Measurements from ENCODE around the gene STMN1. TPM values are rescaled to one million over a fixed set of nuclear protein-coding genes. Genes with fewer than 3 reads are reported as not detected.

Gene STMN1
- total RNA-seq, 2 experiments from 2014 or later = 25.2 to 25.6 TPM

- Mint-ChIP-seq H3K4me3 (peak overlapping the region; percentile 98), H3K4me1 (ENCODE audit: low read depth) (peaks cover 23% of the 10 kb centered on the region), H3K9me3 (no peaks in the 10 kb centered on the region), H3K36me3 (ENCODE audit: low read depth) (peaks cover 20% of the 10 kb centered on the region), H3K27me3 (no peaks in the 10 kb centered on the region), H3K27ac (peak overlapping the region; percentile 97)
- intact Hi-C loops (cut with DNase I, micrococcal nuclease) = loop anchor here (2.0 to 5.0 kb wide), 3 partner anchors 15 to 880 kb away; partner anchors contain the start of genes PDIK1L (in 1 of the 2) and PIGV (in 1 of the 2)
- ATAC-seq (ENCODE audit: poor library complexity) = no peak
- Histone ChIP-seq H3K4me1 (ENCODE audit: insufficient read depth, low read length) (peaks cover 22% of the 10 kb centered on the region), H3K9me3 (ENCODE audit: control insufficient read depth in 1 of 2, insufficient read depth in 1 of 2, low read length in 2 of 2) (no peaks in the 10 kb centered on the region), H3K27me3 (ENCODE audit: control insufficient read depth in 1 of 2, insufficient read depth in 2 of 2, low read length in 2 of 2) (no peaks in the 10 kb centered on the region), H3K27ac (ENCODE audit: low read depth in 1 of 2, low read length in 2 of 2) (peak overlapping the region; percentile 64 to 65), H3K36me3 (ENCODE audit: insufficient read depth, low read length) (no peaks in the 10 kb centered on the region), H3K4me3 (ENCODE audit: low read length) (no peak overlapping the region)
- ChIA-PET POLR2A (interaction anchor here (1.0 to 7.1 kb wide), 7 partner anchors 10 to 90 kb away, joined by 3 to 63 read pairs (median 6); partner anchors contain the start of gene PAFAH2), CTCF (interaction anchor here (1.2 to 2.7 kb wide), 3 partner anchors 12 to 90 kb away, joined by 3 to 16 read pairs (median 6); partner anchors contain the start of gene PAFAH2)
- DNase-seq = no peak
- no peak for TF ChIP-seq CTCF (IDR thresholded peaks at IDR 0.05)
Observed at GRCh38 chr1:25907601-25908000, 1.4 kb upstream of the STMN1 start.

- ChIA-PET POLR2A (interaction anchor here (0.9 to 7.1 kb wide), 8 partner anchors 9 to 91 kb away, joined by 3 to 63 read pairs (median 6); partner anchors contain the start of genes MTFR1L and PAFAH2), CTCF (interaction anchor here (1.2 to 2.7 kb wide), 2 partner anchors 11 to 91 kb away, joined by 6 to 16 read pairs; partner anchors contain the start of gene PAFAH2)
- Histone ChIP-seq H3K4me3 (ENCODE audit: low read length) (peak overlapping the region; percentile 72), H3K27me3 (ENCODE audit: control insufficient read depth in 1 of 2, insufficient read depth in 2 of 2, low read length in 2 of 2) (no peaks in the 10 kb centered on the region), H3K9me3 (ENCODE audit: control insufficient read depth in 1 of 2, insufficient read depth in 1 of 2, low read length in 2 of 2) (no peaks in the 10 kb centered on the region), H3K27ac (ENCODE audit: low read depth in 1 of 2, low read length in 2 of 2) (peak overlapping the region; percentile 64 to 65), H3K4me1 (ENCODE audit: insufficient read depth, low read length) (peaks cover 22% of the 10 kb centered on the region), H3K36me3 (ENCODE audit: insufficient read depth, low read length) (no peaks in the 10 kb centered on the region)
- Mint-ChIP-seq H3K36me3 (ENCODE audit: low read depth) (peaks cover 26% of the 10 kb centered on the region), H3K27ac (peak overlapping the region; percentile 97), H3K4me1 (ENCODE audit: low read depth) (peaks cover 23% of the 10 kb centered on the region), H3K27me3 (no peaks in the 10 kb centered on the region), H3K4me3 (peak overlapping the region; percentile 98), H3K9me3 (no peaks in the 10 kb centered on the region)
- ATAC-seq (ENCODE audit: poor library complexity) (peak; percentile 48), DNase-seq (peak in 8 of 14 experiments; percentile 13 to 71 (median 46))
- no peak for TF ChIP-seq CTCF (IDR thresholded peaks at IDR 0.05)
- intact Hi-C loops (cut with DNase I, micrococcal nuclease) = loop anchor here (1.0 to 5.0 kb wide), 5 partner anchors 11 to 881 kb away; partner anchors contain the start of genes PAFAH2 (in 1 of the 2), PDIK1L (in 1 of the 2) and PIGV (in 1 of the 2)
Observed at GRCh38 chr1:25906644-25907300, 553 bp upstream of the STMN1 start.

GRCh38 chr1:25904943-25905679 is 1.1 kb downstream of the STMN1 start:
- H3K27me3 Mint-ChIP-seq = no peaks in the 10 kb centered on the region
- peaks cover 40% of the 10 kb centered on the region for H3K36me3 Mint-ChIP-seq (ENCODE audit: low read depth)
- ATAC-seq (ENCODE audit: poor library complexity) = peak; percentile 64
- ChIA-PET CTCF (interaction anchor here (1.0 to 3.3 kb wide), 3 partner anchors 10 to 94 kb away, joined by 3 to 36 read pairs (median 6); partner anchors contain the start of gene PAFAH2), POLR2A (interaction anchor here (0.6 to 7.1 kb wide), 19 partner anchors 9 to 673 kb away, joined by 3 to 63 read pairs (median 4); partner anchors contain the start of genes MTFR1L, PAFAH2, PAQR7 and SYF2)
- H3K4me1 Mint-ChIP-seq (ENCODE audit: low read depth) = peaks cover 27% of the 10 kb centered on the region
- H3K27ac ChIP-seq (ENCODE audit: low read depth in 1 of 2, low read length in 2 of 2) = peak overlapping the region; percentile 27 to 65
- peak overlapping the region; percentile 97 for H3K27ac Mint-ChIP-seq
- H3K27me3 ChIP-seq (ENCODE audit: control insufficient read depth in 1 of 2, insufficient read depth in 2 of 2, low read length in 2 of 2) = no peaks in the 10 kb centered on the region
- H3K36me3 ChIP-seq (ENCODE audit: insufficient read depth, low read length) = peaks cover 9% of the 10 kb centered on the region
- H3K4me3 Mint-ChIP-seq = peak overlapping the region; percentile 98
- H3K9me3 Mint-ChIP-seq = no peaks in the 10 kb centered on the region
- intact Hi-C loops (cut with DNase I, micrococcal nuclease) = loop anchor here (1.0 to 5.0 kb wide), 5 partner anchors 10 to 882 kb away; partner anchors contain the start of genes AUNIP (in 1 of the 2), PAFAH2 (in 1 of the 2), PDIK1L (in 1 of the 2) and PIGV (in 1 of the 2)
- peak; percentile 79 to 97 (median 89) for DNase-seq
- peaks cover 22% of the 10 kb centered on the region for H3K4me1 ChIP-seq (ENCODE audit: insufficient read depth, low read length)
- peak overlapping the region; percentile 72 for H3K4me3 ChIP-seq (ENCODE audit: low read length)
- TF ChIP-seq CTCF (IDR thresholded peaks at IDR 0.05) = peak; percentile 18
- no peaks in the 10 kb centered on the region for H3K9me3 ChIP-seq (ENCODE audit: control insufficient read depth in 1 of 2, insufficient read depth in 1 of 2, low read length in 2 of 2)

All from CD4-positive, alpha-beta T cell (primary cell).